HepG2 (cell line): ENCODE measurements around the gene CAPN15. TPM values are rescaled to one million over a fixed set of nuclear protein-coding genes. Genes with fewer than 3 reads are reported as not detected.

ENCODE experiments used
- CCDC6 ChIP-seq: sonication (generic); formaldehyde crosslinking; IDR thresholded peaks from 2 replicates; pipeline ENCODE4 v1.8.1; 2022; ENCODE audit warnings: mild to moderate bottlenecking, missing genetic modification reagents, moderate library complexity
- CHD4 ChIP-seq: fragments of 200-600 bp; sonication (generic); IDR thresholded peaks from 2 replicates; pipeline ENCODE4 v1.7.0; 2017; ENCODE audit warnings: mild to moderate bottlenecking, low read length, borderline replicate concordance
- GPN1 ChIP-seq: sonication (generic); formaldehyde crosslinking; IDR thresholded peaks from 2 replicates; pipeline ENCODE4 v1.5.1; 2020; ENCODE audit warnings: missing genetic modification reagents, borderline replicate concordance
- HES4 ChIP-seq: sonication (generic); formaldehyde crosslinking; IDR thresholded peaks from 2 replicates; pipeline ENCODE4 v1.9.0; 2021; ENCODE audit warnings: mild to moderate bottlenecking, missing genetic modification reagents, borderline replicate concordance
- IRF9 ChIP-seq: sonication (generic); formaldehyde crosslinking; IDR thresholded peaks from 2 replicates; pipeline ENCODE4 v1.8.0; 2022; ENCODE audit warnings: missing genetic modification reagents, mild to moderate bottlenecking, borderline replicate concordance
- MYC ChIP-seq: sonication (generic); formaldehyde crosslinking; IDR thresholded peaks from 2 replicates; pipeline ENCODE4 v1.9.0; 2021; ENCODE audit warnings: missing genetic modification reagents, borderline replicate concordance
- MYNN ChIP-seq: sonication (generic); formaldehyde crosslinking; IDR thresholded peaks from 2 replicates; pipeline ENCODE4 v1.4.0; 2020; ENCODE audit warnings: mild to moderate bottlenecking, low read depth, missing genetic modification reagents
- TBP ChIP-seq: sonication (generic); formaldehyde crosslinking; IDR thresholded peaks from 2 replicates; pipeline ENCODE4 v1.5.0; 2020; ENCODE audit warnings: missing genetic modification reagents
- ZMAT5 ChIP-seq: sonication (generic); formaldehyde crosslinking; IDR thresholded peaks from 2 replicates; pipeline ENCODE4 v1.5.0; 2020; ENCODE audit warnings: mild to moderate bottlenecking, low read depth, missing genetic modification reagents, borderline replicate concordance
- ZNF768 ChIP-seq: sonication (generic); formaldehyde crosslinking; IDR thresholded peaks from 2 replicates; pipeline ENCODE4 v1.4.0; 2020; ENCODE audit warnings: missing genetic modification reagents
- ZNF777 ChIP-seq: sonication (generic); formaldehyde crosslinking; IDR thresholded peaks from 2 replicates; pipeline ENCODE4 v1.4.0; 2020; ENCODE audit warnings: missing genetic modification reagents
- polyA plus RNA-seq, 8 experiments: library from polyadenylated mRNA; depleted of rRNA in 3 of 8; stranded (reverse) in 7 of 8; unstranded in 1 of 8; fragments of >200 nt; fragmentation: Illumina TruSeq in 4 of 8; extraction: Trizol in 4 of 8; gene quantifications; 2 replicates each; pipeline versions ENCODE4 v1.2.1 to v1.2.3, GENCODE V29; 2011 to 2016; ENCODE audit warnings: low read depth in 4 of 8, missing spikeins in 1 of 8, mixed read lengths in 1 of 8; ENCODE audit not compliant: insufficient read depth in 1 of 8
- total RNA-seq, 5 experiments: library from RNA; depleted of rRNA; stranded (reverse); fragments of >200 nt; fragmentation: Illumina TruSeq; extraction: Trizol; gene quantifications; 2 replicates each; pipeline ENCODE4 v1.2.3, GENCODE V29; 2016; ENCODE audit warnings: low read depth in 1 of 5
- TF ChIP-seq, protein P1 (sequence below), 2 experiments: fragments of 450-650 bp in 1 of 2; sonication (generic) in 1 of 2; formaldehyde crosslinking in 1 of 2; IDR thresholded peaks; 2 replicates each; pipeline versions ENCODE4 v1.6.1 to v1.8.0; 2016 to 2022; ENCODE audit warnings: antibody characterized with exemption in 1 of 2, mild to moderate bottlenecking in 1 of 2, missing genetic modification reagents in 1 of 2
- TF ChIP-seq, protein P2 (sequence below): sonication (generic); formaldehyde crosslinking; conservative IDR thresholded peaks from 2 replicates; pipeline ENCODE4 v1.8.0; 2022; ENCODE audit warnings: low read depth, missing genetic modification reagents

The CAPN15 gene
- total and polyA plus RNA-seq, 2 of the 13 experiments (the other 11 are each of a cell fraction or from before 2014, with no cell fraction given): 14.9 to 24.5 TPM

- TF ChIP-seq, protein P1, sequence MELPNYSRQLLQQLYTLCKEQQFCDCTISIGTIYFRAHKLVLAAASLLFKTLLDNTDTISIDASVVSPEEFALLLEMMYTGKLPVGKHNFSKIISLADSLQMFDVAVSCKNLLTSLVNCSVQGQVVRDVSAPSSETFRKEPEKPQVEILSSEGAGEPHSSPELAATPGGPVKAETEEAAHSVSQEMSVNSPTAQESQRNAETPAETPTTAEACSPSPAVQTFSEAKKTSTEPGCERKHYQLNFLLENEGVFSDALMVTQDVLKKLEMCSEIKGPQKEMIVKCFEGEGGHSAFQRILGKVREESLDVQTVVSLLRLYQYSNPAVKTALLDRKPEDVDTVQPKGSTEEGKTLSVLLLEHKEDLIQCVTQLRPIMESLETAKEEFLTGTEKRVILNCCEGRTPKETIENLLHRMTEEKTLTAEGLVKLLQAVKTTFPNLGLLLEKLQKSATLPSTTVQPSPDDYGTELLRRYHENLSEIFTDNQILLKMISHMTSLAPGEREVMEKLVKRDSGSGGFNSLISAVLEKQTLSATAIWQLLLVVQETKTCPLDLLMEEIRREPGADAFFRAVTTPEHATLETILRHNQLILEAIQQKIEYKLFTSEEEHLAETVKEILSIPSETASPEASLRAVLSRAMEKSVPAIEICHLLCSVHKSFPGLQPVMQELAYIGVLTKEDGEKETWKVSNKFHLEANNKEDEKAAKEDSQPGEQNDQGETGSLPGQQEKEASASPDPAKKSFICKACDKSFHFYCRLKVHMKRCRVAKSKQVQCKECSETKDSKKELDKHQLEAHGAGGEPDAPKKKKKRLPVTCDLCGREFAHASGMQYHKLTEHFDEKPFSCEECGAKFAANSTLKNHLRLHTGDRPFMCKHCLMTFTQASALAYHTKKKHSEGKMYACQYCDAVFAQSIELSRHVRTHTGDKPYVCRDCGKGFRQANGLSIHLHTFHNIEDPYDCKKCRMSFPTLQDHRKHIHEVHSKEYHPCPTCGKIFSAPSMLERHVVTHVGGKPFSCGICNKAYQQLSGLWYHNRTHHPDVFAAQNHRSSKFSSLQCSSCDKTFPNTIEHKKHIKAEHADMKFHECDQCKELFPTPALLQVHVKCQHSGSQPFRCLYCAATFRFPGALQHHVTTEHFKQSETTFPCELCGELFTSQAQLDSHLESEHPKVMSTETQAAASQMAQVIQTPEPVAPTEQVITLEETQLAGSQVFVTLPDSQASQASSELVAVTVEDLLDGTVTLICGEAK (IDR thresholded peaks at IDR 0.05): no peak
- TF ChIP-seq, protein P1 (CRISPR knock-in tag; IDR thresholded peaks at IDR 0.05): peak; percentile 63; the same call in 1 of the 2 replicates
- TF ChIP-seq MYNN (CRISPR knock-in tag) (no peak), ZNF777 (CRISPR knock-in tag) (peak; percentile 29), CHD4 (no peak), HES4 (CRISPR knock-in tag) (no peak), CCDC6 (CRISPR knock-in tag) (no peak), MYC (CRISPR knock-in tag) (peak; percentile 42; the same call in 1 of the 2 replicates), ZNF768 (peak; percentile 47; the same call in 1 of the 2 replicates), ZMAT5 (CRISPR knock-in tag) (no peak), TBP (no peak), IRF9 (no peak), GPN1 (no peak)
- TF ChIP-seq, protein P2, sequence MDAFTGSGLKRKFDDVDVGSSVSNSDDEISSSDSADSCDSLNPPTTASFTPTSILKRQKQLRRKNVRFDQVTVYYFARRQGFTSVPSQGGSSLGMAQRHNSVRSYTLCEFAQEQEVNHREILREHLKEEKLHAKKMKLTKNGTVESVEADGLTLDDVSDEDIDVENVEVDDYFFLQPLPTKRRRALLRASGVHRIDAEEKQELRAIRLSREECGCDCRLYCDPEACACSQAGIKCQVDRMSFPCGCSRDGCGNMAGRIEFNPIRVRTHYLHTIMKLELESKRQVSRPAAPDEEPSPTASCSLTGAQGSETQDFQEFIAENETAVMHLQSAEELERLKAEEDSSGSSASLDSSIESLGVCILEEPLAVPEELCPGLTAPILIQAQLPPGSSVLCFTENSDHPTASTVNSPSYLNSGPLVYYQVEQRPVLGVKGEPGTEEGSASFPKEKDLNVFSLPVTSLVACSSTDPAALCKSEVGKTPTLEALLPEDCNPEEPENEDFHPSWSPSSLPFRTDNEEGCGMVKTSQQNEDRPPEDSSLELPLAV (CRISPR knock-in tag): no peak
Measured at GRCh38 chr16:528111-529011, 849 bp downstream of the CAPN15 start (continued).
